ENCODE data around the gene YY1.
A peak's percentile ranks its signal among the peaks of the same experiment; 100 is the strongest.
"Not testable (repeated sequence)": the region's sequence is repeated elsewhere in the genome, so short reads cannot be mapped to it uniquely, and the experiment has no call there.

YY1 gene

DNA sequence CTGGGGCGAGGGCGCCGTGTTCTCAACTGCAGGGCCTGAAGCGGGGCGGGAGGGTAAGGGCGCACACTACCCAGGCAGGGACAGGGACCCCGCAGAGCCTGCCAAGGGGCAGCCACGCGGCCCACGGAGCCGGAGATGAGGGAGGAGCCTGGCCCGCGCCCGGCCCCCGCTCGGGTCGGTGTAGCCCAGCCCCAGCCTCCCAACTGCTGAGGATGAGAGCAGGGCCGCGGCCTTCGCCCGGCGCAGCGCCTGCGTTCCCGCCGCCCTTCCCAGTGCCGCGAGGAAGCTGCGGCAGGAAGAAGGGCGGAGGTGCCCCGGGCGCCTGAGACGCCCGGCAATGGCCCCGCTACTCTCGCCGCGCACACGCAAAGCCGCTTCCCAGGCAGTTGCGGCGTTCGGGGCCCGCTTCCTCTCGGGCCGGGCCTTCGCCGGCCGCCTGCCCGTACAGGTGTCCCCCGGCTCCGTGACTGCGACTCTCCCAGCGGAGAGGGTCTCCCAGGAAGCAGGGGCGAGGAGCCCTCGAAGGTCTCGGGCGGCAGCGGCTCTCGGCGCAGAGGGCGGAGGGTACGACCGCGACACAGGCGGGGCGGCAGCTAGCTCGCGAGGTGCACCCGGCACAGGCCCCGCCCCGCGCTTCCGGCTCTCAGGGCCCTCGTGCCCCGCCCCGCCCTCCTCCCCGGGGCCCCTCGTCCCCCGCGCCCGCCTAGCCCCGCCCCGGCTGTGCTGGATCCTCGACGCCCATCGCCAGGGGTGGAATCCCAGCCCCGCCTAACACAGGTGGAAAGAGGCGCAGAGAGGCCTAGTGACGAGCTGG is 24.8 kb upstream of the YY1 start:
- DNase-seq (ENCODE audit: low read depth) = peak; percentile 90

DNA sequence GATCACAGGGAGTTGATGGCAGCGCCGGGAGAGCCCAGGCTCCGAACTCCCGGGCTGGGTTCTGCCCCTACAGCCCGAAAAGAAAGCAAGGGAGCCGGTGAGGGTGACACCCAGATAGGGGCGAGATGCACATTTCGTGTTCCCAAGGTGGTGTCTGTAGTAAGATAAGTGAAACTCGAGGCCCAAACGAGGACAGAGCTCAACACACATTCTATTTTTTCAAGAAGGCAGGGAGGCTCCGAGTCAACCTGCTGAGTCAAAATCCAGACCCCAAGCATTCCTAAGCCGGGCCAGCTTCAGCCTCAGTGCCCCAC is 24.2 kb upstream of the YY1 start:
- no peak for DNase-seq (ENCODE audit: low read depth)

DNA sequence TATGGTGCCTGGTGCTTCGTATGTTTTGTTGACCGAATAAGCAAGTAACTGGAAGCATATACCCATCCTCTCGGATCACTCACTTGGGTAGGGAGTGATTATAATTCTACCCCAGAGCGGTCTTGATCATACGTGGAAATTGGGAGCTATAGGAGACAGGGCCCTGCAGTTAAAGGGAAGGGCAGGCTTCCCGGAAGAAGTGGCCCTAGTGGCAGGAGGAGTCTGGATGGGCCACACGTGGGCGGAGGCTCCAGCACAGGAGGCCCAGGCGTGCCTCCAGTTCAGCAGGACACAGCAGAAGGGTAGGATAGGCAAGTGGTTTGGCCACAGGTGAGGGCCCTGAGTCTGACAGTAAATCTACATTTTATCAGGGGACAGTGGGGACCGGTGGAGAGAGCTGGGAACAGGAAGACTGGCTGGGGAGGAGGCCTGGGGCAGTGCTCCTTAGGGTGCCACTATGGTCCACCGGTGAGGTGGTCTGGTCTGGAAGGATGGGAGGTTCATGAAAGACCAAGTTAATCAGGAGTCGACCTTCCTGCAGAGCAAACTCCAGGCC is 23.5 kb upstream of the YY1 start:
- no peak for DNase-seq (ENCODE audit: low read depth)

DNA sequence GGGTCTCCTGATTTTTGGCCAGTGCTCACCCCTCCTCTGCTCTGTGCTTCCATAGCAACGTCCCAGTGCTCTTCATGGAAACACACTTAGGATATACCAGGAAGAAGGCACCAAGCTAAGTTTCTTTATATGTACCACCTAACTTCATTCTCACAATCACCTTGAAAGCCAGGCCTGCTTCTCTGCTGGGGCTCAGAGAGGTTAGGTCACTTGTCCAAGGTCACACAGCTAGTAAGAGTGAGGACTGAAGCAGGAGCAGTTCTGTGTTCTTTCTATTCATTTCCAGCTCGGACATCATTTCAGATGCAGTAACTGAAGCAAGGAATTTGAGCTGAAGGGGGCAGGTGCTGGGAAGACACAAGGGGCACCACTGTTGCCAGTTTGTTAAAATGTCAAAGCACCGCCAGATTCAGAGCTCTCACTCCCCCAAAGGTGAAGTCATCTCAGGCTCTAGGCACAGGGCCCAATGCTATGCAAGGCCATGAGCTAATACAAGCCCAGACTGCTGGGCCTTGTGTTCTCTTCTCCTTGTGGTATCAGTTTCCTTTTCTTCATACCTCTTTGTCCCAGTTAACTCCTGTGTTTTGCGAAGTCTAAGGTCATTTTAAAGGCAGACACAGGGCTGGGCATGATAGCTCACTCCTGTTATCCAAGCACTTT is 19.7 kb upstream of the YY1 start:
- no peak for DNase-seq (ENCODE audit: low read depth)

DNA sequence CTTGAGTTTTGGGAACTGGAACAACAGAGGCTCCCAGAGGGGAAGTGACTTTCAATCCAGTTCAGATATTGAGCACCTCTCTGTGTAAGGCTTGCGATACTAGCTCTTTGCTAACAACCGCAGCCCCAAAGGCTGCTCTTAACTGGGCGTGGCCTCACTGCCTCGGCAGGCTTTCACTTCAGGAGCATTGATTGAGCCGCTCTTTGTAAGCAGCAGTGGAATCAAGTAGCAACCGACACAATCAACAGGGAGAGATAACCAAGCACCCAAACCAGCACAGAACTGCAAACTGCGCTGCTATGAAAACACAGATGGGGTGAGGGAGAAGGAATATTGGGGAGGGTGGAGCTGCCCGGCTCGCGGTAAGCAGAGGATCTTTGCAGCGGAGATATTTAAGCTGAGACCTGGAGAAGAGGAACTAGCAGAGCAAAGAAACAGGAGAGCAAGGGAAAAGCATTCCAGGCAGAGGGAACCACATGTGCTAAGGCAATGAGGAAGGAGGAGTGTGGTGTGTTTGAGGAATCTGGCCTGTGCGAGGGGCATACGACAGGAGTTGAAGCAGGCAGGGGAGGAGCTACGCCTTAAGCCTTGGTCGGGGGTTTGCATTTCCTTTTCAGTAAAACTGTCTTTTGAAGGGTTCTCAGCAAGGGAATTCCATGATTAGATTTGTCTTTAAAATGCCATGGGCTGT is 17.3 kb upstream of the YY1 start:
- peak; percentile 52 for DNase-seq (ENCODE audit: low read depth)

DNA sequence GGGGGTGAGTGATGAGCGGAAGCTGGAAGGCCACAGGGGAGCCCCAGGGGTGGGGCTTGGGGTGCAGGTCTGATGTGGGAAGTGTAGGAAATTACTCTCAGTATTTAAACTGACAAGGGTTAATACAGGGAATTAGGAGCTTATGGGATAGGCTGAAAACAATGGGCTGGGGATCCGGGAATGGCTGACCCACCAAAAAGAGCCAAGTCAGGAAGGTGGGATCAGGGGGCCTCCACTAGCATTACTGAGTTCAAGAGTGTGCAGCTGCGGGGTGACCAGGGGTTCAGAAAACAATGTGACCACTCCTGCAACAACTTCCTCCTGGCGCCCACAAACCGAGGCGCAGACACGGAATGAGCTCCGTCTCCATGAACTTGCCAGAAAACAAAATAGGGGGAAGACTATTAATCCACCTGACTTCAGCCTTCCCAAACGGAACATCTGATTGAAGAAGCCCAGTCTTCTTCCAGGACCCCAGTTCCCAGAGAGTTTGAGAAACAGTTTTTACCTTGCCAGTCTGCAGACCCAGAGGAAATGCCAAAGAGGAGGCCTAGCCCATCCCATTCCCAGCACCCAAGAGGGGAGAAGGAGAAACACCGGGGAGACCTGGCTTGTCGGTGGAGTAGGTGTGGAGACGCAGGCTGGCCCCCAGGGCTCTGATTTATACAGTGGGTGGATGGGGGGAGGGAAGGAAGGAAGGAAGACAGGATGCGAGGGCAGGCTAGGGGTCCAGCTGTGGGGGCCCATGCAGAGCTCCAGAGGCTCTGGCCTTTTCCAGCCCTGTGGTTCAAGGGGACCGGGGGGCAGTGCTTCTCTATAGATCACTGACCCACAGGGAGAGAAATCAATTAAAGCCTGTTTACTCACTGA is 16.5 kb upstream of the YY1 start:
- DNase-seq (ENCODE audit: low read depth) = no peak

DNA sequence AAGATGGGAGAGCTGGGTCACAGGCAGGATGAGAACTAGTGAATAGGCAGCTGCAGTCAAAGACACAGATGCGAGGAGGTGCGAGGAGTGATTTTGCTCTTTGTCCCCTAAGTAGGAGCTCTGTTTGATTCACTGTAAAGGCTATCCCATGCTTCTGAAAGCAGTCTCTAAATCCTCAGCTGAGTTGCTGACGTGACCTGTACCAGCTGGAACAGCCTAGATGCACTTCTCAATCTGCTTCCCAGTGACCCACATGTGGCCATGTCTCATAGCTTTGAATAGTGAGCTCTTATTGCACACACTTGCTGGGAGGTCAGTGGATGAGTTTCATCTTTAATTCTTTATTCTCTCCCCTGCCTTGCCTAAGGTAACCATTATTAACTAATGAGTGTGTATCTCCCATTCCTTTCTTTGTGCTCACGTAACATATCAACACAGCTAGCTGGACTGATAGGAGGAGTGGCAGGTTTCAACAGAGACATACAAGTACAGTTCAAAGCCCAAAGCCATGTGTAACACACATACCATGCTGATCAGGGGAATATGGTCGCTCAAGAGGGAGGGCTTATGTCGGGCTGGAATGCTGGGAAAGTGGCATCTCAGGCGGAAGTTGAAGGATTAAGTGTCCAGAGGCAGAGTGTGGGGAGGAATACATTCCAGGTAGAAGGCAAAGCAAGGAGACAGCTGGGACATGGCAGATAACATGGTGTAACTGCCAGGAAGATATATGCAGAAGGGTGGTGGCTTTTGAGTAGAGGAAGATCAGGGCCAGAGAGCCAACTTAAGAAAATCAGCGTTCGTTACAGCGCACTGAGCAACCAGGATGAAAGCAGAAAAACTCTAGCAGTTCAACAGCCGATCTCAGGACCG is 15.4 kb upstream of the YY1 start:
- no peak for DNase-seq (ENCODE audit: low read depth)

DNA sequence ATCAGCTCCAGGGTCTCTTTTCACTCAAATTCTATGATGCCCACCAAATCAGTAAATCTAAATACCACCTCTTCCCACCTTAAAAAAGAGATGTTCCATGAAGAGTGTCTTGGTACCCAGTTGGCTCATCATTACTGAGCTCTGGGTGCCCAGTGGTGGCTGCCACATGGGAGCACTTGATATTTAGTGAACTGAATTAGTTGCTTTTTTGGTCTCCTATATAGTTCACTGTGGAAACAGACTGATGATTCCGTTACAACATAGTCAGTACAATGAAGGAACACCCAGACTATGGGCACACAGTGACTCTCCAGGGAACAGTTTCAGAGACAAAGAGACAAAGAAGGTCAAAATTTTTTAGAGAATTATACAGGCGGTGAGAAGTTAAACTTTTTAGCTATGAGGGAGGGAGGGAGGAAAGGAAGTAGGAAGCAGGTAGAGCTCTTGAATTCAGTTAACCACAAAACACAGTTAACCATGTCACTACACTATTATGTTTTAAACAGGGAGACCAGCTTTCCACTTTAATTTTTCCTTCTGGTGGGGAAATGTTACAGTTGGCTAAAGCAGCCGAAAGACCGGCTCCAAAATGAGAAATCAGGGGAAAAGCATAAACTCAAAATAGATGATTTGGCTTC is 14.6 kb upstream of the YY1 start:
- DNase-seq (ENCODE audit: low read depth) = no peak

DNA sequence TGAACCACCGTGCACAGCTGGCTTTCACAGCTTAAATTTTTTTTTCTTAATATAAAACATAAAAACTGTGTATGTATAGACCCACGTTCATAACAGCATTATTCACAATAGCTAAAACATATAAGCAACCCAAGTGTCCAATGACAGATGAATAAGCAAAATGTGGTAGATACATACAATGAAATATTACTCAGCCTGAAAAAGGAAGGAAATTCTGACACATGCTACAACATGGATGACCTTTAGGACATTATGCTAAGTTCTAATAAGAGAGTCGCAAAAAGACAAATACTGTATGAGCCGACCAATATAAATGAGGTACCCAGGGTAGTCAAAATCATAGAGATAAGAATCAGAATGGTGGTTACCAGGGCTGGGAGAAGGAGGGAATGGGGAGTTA is 13.8 kb upstream of the YY1 start:
- no peak for DNase-seq (ENCODE audit: low read depth)

DNA sequence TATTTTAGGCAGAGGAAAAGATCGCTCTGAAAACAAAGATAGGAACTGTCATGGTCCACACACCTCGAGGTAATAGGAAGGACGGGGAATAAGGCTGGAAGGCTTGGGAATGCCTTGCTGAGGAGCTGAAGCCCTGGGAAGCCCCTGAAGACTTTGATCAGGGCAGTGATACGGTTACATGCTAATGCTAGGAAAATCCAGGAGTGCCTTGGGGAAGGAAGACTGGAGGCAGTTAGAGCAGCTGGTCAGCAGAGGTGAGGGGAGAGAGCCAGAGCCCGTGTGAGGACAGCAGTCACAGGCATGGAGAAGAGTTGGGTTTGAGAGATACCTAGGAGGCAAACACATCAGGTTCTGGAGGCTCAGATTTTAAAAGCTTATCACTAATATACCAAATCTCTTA is 8.6 kb upstream of the YY1 start:
- no peak for DNase-seq (ENCODE audit: low read depth)

DNA sequence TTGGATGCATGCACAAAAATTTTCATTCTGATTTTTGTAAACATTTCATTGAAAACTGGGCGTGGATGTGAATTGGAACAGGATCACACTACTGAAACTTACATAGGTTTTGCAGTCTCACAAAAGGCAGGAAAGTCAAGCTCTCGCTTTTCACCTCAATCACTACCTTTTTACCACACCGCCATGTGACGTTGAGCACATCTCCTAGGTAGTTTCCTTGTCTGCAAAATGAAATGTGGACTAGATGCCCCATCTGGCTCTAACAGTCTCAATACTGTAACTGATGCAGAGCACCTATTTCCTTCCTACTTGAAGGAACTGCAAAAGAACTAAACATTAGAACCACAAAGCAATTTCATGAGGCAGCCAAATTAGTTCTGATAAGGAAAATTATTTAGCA is 4.4 kb upstream of the YY1 start:
- no peak for DNase-seq (ENCODE audit: low read depth)

DNA sequence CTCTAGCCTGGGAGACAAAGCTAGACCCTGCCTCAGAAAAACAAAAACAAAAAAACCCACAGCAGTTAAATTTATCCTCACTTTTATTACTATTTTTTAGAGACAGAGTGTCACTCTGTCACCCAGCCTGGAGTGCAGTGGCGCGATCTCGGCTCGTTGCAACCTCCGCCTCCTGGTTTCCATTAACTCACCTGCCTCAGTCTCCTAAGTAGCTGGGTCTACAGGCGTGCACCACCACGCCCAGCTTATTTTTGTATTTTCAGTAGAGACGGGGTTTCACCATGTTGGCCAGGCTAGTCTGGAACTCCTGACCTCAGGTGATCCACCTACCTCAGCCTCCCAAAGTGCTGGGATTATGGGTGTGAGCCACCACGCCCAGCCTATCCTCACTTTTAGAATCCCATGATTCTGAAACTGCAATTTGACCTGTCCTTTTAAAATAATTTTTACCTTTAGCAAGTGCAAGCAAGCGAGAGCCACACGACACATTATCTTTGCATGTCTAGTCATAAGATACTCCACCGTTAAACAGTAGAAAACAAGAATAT is 2.6 kb upstream of the YY1 start:
- not testable (repeated sequence) for DNase-seq (ENCODE audit: low read depth)

DNA sequence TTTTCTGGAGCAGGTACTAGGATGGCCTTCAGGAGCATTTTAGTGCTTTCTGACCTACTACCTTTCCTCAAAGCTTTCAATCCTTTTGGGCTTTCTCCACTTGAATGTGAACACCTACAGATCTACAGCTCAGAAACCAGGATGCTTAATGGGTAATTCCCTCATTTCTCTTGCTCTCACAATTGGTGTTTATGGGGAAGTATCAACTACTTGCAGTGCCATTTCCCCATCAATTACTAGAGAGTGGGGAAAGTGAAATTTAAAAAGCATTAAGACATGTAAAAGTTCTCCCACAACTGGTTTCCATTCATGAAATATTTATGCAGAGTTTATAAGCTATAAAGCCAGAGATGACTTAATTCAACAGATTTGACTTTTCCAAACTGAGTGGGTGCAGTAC is 2.1 kb upstream of the YY1 start:
- no peak for DNase-seq (ENCODE audit: low read depth)

DNA sequence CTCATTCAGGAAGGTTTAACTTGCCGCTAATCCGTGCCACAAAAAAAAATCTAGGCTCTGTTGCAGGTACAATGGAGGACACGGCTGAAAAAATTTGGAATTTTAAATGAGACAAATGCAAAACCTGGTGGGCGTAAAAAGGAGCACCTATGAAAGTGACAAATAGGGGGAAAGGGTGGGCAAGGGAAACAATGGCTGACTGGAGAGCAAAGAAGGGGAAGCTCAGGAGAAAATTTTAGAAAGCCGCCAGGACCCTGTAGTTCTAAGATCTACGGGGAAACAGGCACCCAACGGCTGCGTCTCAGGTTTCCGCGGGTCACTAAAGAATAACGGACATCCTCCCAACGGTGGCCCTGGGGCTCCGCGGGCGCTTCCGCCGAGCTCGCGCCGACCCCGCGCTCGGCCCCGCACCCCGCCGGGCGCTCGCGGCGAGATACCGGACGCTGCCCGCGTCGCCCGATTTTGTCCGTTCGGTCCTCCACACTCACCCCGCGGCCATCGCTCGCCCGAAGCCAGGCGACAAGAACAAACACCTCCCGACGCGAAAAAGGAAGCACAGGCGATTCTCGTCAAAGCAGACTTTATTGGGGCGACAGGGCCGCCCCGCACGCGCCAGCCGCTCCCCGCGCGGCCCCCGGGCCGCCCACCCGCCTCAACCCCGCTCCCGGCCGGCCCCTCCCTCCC is 1.1 kb upstream of the YY1 start:
- DNase-seq (ENCODE audit: low read depth) = peak; percentile 10

DNA sequence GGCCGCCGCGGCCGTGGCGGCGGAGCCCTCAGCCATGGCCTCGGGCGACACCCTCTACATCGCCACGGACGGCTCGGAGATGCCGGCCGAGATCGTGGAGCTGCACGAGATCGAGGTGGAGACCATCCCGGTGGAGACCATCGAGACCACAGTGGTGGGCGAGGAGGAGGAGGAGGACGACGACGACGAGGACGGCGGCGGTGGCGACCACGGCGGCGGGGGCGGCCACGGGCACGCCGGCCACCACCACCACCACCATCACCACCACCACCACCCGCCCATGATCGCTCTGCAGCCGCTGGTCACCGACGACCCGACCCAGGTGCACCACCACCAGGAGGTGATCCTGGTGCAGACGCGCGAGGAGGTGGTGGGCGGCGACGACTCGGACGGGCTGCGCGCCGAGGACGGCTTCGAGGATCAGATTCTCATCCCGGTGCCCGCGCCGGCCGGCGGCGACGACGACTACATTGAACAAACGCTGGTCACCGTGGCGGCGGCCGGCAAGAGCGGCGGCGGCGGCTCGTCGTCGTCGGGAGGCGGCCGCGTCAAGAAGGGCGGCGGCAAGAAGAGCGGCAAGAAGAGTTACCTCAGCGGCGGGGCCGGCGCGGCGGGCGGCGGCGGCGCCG is 381 bp downstream of the YY1 start:
- peak; percentile 9 for DNase-seq (ENCODE audit: low read depth)

DNA sequence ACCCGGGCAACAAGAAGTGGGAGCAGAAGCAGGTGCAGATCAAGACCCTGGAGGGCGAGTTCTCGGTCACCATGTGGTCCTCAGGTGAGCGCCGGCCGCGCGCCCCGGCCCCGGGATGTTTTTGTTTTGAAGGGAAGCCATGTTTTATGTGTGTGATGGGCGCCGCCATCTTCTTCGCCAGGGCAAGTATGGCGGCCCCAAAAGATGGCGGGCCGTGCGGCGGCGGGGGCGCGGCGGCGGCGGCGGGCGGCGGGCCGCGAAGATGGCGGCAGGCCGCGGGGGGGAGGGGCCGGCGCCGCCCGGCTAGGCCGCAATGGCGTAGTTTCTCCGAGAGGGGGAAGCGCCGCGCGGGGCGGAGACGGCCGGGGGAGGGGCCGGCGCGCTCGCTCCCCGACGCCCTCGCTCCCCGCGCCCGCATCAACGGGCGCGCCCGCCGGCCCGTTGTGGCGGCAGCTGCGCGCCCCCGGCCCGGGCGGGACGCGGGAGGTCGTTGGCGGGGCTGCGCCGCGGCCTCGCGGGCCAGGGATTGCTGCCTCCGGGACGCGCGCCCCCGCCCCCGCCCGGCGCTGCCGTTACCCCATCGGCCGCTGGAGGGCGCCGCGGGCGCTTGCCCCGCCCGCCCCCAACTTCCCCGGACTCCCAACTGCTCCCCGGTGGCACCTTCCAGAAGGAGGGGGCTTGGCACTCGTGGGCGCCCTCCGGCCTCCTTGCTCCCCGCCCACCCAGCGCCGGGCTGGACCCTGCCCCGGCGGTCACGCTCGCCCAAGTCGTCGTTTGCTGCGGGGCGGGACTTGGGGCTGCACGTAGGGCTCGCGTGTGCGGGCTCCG is 1.1 kb downstream of the YY1 start:
- peak; percentile 84 for DNase-seq (ENCODE audit: low read depth)

DNA sequence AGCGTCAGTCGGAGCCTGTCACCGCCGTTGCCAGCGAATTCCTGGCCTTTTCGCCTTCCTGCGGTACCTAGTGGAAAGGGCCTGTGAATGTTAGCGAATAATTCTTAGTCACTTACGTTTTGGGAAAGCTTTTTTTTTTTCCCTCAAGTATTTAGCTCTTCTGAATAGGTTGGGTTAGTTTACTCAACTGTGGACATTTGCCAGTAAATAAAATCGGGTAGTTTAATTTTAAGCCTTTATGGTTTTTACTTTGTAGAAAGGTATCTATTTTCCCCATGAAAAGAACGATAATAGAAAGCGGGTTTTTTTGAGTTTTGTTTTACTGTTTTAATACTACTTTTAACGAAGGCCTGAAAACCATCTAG is 1.7 kb downstream of the YY1 start:
- no peak for DNase-seq (ENCODE audit: low read depth)

DNA sequence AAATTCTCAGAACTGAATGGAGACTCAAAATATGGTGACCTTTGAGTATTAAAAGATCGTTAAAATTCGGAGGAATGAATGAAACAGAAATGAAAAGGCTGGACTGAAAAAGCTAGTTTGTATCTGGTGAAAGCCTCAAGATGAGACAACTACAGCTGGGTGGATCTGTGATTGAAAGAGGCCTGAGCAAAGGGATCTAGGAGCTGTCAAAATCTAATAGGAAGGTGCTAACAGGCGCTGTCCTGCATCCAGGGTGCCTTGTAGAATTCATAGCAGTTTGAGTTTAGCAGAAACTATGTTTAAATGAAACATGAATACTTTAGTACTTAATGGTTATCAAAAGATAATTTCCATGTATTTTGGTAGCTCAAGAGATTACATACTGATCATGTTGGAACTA is 2.3 kb downstream of the YY1 start:
- no peak for DNase-seq (ENCODE audit: low read depth)
